Ascending aorta (tissue), 2 donors: ENCODE results near the gene ICE2. TPM values are rescaled to one million over a fixed set of nuclear protein-coding genes. Genes with fewer than 3 reads are reported as not detected.

Experiments used
- DNase-seq, 2 donors: peaks; one replicate each; pipeline ENCODE4 v3.0.0-alpha.2; 2019; ENCODE audit warnings: low spot score in 2 of 2
- H3K27ac ChIP-seq, 2 donors: fragments of 200-600 bp; sonication (generic); one replicate each; pipeline ENCODE4 v1.5.1; 2016 to 2017; ENCODE audit warnings: mild to moderate bottlenecking in 1 of 2
- H3K27me3 ChIP-seq: fragments of 200-600 bp; sonication (generic); one replicate; pipeline ENCODE4 v1.5.1; 2017
- H3K36me3 ChIP-seq, 2 donors: fragments of 200-600 bp; sonication (generic); one replicate each; pipeline ENCODE4 v1.5.1; 2016
- H3K4me1 ChIP-seq, 2 donors: fragments of 200-600 bp; sonication (generic); one replicate each; pipeline ENCODE4 v1.5.1; 2016 to 2017; ENCODE audit warnings: mild to moderate bottlenecking in 1 of 2
- H3K4me3 ChIP-seq, 2 donors: fragments of 200-600 bp; sonication (generic); one replicate each; pipeline ENCODE4 v1.5.1; 2016 to 2017; ENCODE audit warnings: mild to moderate bottlenecking in 1 of 2
- H3K9me3 ChIP-seq, 2 donors: fragments of 200-600 bp; sonication (generic); one replicate each; pipeline ENCODE4 v1.5.1; 2016
- CTCF ChIP-seq, 3 experiments: fragments of 200-600 bp in 2 of 3; fragments of 450-650 bp in 1 of 3; sonication (generic) in 2 of 3; IDR thresholded peaks; one replicate each; pipeline ENCODE4 v1.5.1; 2016 to 2019; ENCODE audit warnings: antibody characterized with exemption in 3 of 3, mild to moderate bottlenecking in 1 of 3, moderate library complexity in 1 of 3
- intact Hi-C: fragments of 100-400 bp; cut with DNase I; formaldehyde crosslinking; loops from one replicate; pipeline ENCODE4 v1.15.1; 2023
- total RNA-seq: library from RNA; depleted of rRNA; stranded (reverse); fragments of >200 nt; gene quantifications from one replicate; pipeline ENCODE4 v1.1.0, GENCODE V29; 2016

ICE2 gene
- total RNA-seq, 1 donor from 2014 or later = 45.1 TPM

DNA sequence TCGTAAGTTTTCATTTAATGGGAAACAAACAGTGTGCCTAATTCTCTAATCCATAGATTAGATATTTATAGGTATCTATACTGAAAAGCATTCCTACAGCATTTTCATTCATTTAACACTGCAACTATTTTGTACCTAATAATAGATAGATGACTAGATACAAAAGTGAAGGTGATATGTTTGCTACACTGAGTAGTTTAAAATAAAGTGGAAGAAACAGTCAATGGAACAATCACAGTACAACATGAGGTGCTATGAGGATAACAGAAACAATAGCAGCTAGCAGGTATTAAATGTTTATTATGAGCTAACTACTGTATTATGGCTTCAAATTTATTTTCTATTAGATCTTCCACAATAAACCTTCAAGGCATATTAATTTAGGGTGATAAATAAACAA lies 50.0 kb downstream of the ICE2 start:
- Histone ChIP-seq H3K4me1 (peaks cover 3 to 12% of the 10 kb centered on the region in 2 donors), H3K36me3 (peaks cover 3 to 14% of the 10 kb centered on the region in 2 donors), H3K27me3 (no peaks in the 10 kb centered on the region), H3K27ac (no peak overlapping the region), H3K4me3 (no peak overlapping the region), H3K9me3 (no peaks in the 10 kb centered on the region)
- intact Hi-C loops = no loop called here
- DNase-seq = no peak
- no peak for TF ChIP-seq CTCF (IDR thresholded peaks at IDR 0.05)

DNA sequence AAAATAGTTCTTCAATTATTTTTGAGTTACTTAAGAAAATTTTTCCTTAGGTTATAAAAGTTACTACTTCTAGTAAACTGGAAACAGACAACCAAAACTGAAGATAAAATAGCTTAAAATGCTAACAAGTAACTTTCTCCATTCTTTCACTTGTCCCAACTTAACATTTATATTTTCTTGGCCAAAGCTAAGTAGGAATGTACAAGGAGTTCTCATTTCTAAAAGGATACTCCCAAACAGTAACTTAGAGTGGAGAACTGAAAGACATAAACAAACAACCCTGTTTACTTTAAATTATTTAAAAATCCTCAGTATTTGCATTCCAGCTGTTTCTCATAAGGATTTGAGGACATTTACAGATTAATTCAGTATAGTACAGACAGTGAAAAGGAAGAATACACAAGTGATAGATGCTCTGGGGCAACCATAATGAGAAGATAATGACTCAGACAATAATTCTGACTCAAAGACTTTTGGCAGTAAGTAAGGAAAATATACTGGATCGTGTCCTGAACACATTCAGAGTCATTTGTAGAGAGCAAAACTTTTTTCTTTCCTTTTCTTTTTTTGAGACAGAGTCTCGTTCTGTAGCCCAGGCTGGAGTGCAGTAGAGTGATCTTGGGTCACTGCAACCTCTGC lies 52.0 kb downstream of the ICE2 start:
- no peaks in the 10 kb centered on the region for H3K27me3 ChIP-seq
- H3K4me1 ChIP-seq = peaks cover 3 to 19% of the 10 kb centered on the region in 2 donors
- no peak for TF ChIP-seq CTCF (IDR thresholded peaks at IDR 0.05)
- H3K36me3 ChIP-seq = peaks cover 3 to 9% of the 10 kb centered on the region in 2 donors
- no peak overlapping the region for H3K4me3 ChIP-seq
- no peak for DNase-seq
- intact Hi-C loops = loop anchor here (2.0 kb wide), 1 partner anchor 26 kb away; no protein-coding TSS in a partner anchor
- peak overlapping the region; percentile 63 to 65 for H3K27ac ChIP-seq
- no peaks in the 10 kb centered on the region for H3K9me3 ChIP-seq

DNA sequence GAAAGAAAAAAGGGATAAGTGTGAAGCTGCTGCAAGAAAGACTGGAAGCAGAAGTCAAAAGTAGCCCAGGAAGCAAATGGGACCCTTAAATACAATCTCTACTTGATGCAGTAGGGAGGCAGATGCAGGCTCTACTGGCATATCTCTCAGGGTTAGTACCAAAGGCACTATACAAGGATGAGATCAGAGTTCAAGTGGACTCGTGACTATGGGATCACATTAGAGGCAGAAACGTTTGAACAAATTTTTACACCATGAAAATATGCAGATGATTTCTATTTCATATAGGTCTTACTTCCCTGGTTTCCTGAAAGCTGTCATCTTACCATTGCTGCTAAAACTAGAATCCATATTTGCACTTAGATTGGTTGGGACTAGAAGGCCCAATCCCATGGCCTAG lies 53.5 kb downstream of the ICE2 start:
- intact Hi-C loops = no loop called here

GRCh38 chr15:60424006-60424405 lies 54.9 kb downstream of the ICE2 start:
- H3K4me1 ChIP-seq = peaks cover 3 to 28% of the 10 kb centered on the region in 2 donors
- H3K4me3 ChIP-seq = no peak overlapping the region
- no peaks in the 10 kb centered on the region for H3K9me3 ChIP-seq
- peak overlapping the region in 1 of 2 donors; percentile 46 for H3K27ac ChIP-seq
- no peak for DNase-seq
- no peaks in the 10 kb centered on the region for H3K36me3 ChIP-seq
- H3K27me3 ChIP-seq = no peaks in the 10 kb centered on the region
- intact Hi-C loops = no loop called here
- TF ChIP-seq CTCF (IDR thresholded peaks at IDR 0.05) = no peak

More for the DNA sequence above, 53.5 kb downstream of the ICE2 start:
- no peak overlapping the region for H3K4me3 ChIP-seq
- H3K36me3 ChIP-seq = no peaks in the 10 kb centered on the region
- no peaks in the 10 kb centered on the region for H3K9me3 ChIP-seq
- H3K27me3 ChIP-seq = no peaks in the 10 kb centered on the region
- no peak for DNase-seq
- TF ChIP-seq CTCF (IDR thresholded peaks at IDR 0.05) = no peak
- no peak overlapping the region for H3K27ac ChIP-seq
- H3K4me1 ChIP-seq = peaks cover 3 to 23% of the 10 kb centered on the region in 2 donors

DNA sequence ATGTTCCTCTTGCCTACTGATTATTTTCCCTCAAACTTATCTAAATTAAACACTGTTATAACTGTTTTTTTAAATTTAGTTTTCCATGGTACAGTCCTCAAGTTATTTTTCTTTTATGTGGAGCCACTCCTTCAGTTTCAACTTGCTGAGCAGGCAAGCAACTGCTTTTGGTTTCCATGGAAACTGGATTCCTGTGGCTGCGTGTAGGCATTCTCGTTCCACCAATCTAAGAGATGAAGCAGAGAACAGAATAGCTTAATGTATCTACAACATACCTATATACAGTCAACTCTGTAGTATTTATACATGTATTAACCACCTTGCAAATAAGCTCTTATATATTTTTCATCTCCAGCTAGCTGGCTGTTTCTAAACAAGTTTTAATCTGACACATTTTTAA lies 55.4 kb downstream of the ICE2 start:
- H3K36me3 ChIP-seq = no peaks in the 10 kb centered on the region
- no peak overlapping the region for H3K4me3 ChIP-seq
- intact Hi-C loops = no loop called here
- H3K27me3 ChIP-seq = no peaks in the 10 kb centered on the region
- H3K4me1 ChIP-seq = peaks cover 3 to 28% of the 10 kb centered on the region in 2 donors
- TF ChIP-seq CTCF (IDR thresholded peaks at IDR 0.05) = no peak
- peak overlapping the region in 1 of 2 donors; percentile 46 for H3K27ac ChIP-seq
- H3K9me3 ChIP-seq = no peaks in the 10 kb centered on the region
- DNase-seq = no peak
